ENCODE measurements around the gene MSMP. TPM values are rescaled to one million over a fixed set of nuclear protein-coding genes. Genes with fewer than 3 reads are reported as not detected.
A peak's percentile ranks its signal among the peaks of the same experiment; 100 is the strongest.

Gene MSMP
- total and polyA plus RNA-seq, 9 of the 15 experiments (the other 6 are each of a cell fraction or from before 2014, with no cell fraction given) = 0.60 TPM; not detected in 8

DNA sequence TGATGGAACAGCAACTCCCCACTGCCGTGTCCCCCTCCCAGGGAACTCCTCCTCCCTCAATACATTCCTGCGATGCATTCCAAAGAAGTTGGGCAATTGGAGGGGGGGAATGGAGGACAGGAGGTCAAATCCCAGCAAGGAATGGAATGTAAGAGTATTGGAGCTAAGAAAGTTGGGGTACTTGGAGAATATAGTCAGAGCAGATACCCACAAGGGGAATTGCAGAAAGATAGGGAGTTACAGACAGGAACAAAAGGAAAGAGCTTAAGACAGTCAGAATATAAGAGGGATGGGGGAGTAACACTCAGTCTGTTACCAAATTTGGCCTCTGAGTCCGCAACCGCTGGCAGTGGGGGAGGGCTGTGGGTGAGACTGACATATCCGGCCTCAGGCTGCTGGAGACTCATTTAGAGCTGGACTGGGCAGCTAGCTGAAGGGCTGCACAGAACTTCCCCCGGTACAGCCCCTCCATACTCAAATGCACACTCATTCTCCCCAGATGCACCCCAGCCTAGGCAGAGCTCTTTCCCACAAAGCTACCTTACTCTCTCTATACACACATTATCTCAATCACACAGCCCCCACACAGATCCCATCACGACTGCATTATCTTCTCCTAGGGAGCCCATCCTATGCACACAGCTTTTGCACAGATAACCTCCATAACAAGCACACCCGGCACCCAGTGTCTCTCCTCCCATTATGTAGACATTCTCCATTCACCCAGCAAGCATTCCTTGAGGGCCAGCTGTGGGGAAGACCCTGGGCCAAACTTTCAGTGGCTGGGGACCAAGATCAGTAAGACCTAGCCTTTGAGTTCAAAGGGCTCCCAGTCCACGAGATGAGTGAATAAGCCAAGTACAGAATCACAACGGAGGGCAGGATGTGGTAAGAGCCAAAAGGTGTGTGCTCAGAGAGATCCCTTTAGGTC is 25.8 kb downstream of the MSMP start (continued):
- TF ChIP-seq NEUROD1 (IDR thresholded peaks at IDR 0.05; ENCODE audit: borderline replicate concordance, low read depth, low read length, partially characterized antibody) (peak; percentile 50), ELK3 (CRISPR knock-in tag; IDR thresholded peaks at IDR 0.05) (no peak), ZNF347 (CRISPR knock-in tag; IDR thresholded peaks at IDR 0.05; ENCODE audit: low read depth) (no peak), NR2C1 (IDR thresholded peaks at IDR 0.05) (peak; percentile 37; the same call in 1 of the 2 replicates), NR2C1 (tag; IDR thresholded peaks at IDR 0.05) (peak; percentile 44), LEF1 (IDR thresholded peaks at IDR 0.05) (peak; percentile 87; the same call in 1 of the 2 replicates), MECOM (CRISPR knock-in tag; IDR thresholded peaks at IDR 0.05) (peak; percentile 82; the same call in 1 of the 2 replicates), ZNF551 (CRISPR knock-in tag; IDR thresholded peaks at IDR 0.05) (no peak), CREB3 (tag; conservative IDR thresholded peaks at IDR 0.05; ENCODE audit: low read depth) (no peak), C11orf30 (IDR thresholded peaks at IDR 0.05; ENCODE audit: low read depth) (peak; percentile 77), ZFP36 (IDR thresholded peaks at IDR 0.05; ENCODE audit: low read depth, low read length, partially characterized antibody) (peak; percentile 52), MAFK (IDR thresholded peaks at IDR 0.05; ENCODE audit: low read length) (no peak), SP1 (CRISPR knock-in tag; IDR thresholded peaks at IDR 0.05) (no peak), XRCC3 (IDR thresholded peaks at IDR 0.05) (no peak), CBFA2T3 (IDR thresholded peaks at IDR 0.05) (peak; percentile 98)
- TF ChIP-seq, protein P1, sequence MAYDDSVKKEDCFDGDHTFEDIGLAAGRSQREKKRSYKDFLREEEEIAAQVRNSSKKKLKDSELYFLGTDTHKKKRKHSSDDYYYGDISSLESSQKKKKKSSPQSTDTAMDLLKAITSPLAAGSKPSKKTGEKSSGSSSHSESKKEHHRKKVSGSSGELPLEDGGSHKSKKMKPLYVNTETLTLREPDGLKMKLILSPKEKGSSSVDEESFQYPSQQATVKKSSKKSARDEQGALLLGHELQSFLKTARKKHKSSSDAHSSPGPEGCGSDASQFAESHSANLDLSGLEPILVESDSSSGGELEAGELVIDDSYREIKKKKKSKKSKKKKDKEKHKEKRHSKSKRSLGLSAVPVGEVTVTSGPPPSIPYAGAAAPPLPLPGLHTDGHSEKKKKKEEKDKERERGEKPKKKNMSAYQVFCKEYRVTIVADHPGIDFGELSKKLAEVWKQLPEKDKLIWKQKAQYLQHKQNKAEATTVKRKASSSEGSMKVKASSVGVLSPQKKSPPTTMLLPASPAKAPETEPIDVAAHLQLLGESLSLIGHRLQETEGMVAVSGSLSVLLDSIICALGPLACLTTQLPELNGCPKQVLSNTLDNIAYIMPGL (CRISPR knock-in tag; IDR thresholded peaks at IDR 0.05) = no peak
- TF ChIP-seq, protein P2, sequence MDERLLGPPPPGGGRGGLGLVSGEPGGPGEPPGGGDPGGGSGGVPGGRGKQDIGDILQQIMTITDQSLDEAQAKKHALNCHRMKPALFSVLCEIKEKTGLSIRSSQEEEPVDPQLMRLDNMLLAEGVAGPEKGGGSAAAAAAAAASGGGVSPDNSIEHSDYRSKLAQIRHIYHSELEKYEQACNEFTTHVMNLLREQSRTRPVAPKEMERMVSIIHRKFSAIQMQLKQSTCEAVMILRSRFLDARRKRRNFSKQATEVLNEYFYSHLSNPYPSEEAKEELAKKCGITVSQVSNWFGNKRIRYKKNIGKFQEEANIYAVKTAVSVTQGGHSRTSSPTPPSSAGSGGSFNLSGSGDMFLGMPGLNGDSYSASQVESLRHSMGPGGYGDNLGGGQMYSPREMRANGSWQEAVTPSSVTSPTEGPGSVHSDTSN (CRISPR knock-in tag; IDR thresholded peaks at IDR 0.05; ENCODE audit: low read depth) = no peak
- TF ChIP-seq, protein P2 (tag; conservative IDR thresholded peaks at IDR 0.05; ENCODE audit: low read depth) = no peak
- TF ChIP-seq, protein P3, sequence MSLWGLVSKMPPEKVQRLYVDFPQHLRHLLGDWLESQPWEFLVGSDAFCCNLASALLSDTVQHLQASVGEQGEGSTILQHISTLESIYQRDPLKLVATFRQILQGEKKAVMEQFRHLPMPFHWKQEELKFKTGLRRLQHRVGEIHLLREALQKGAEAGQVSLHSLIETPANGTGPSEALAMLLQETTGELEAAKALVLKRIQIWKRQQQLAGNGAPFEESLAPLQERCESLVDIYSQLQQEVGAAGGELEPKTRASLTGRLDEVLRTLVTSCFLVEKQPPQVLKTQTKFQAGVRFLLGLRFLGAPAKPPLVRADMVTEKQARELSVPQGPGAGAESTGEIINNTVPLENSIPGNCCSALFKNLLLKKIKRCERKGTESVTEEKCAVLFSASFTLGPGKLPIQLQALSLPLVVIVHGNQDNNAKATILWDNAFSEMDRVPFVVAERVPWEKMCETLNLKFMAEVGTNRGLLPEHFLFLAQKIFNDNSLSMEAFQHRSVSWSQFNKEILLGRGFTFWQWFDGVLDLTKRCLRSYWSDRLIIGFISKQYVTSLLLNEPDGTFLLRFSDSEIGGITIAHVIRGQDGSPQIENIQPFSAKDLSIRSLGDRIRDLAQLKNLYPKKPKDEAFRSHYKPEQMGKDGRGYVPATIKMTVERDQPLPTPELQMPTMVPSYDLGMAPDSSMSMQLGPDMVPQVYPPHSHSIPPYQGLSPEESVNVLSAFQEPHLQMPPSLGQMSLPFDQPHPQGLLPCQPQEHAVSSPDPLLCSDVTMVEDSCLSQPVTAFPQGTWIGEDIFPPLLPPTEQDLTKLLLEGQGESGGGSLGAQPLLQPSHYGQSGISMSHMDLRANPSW (CRISPR knock-in tag; IDR thresholded peaks at IDR 0.05) = no peak

Measured in K562 (cell line).